ENCODE data around the gene CARD9.

DNA sequence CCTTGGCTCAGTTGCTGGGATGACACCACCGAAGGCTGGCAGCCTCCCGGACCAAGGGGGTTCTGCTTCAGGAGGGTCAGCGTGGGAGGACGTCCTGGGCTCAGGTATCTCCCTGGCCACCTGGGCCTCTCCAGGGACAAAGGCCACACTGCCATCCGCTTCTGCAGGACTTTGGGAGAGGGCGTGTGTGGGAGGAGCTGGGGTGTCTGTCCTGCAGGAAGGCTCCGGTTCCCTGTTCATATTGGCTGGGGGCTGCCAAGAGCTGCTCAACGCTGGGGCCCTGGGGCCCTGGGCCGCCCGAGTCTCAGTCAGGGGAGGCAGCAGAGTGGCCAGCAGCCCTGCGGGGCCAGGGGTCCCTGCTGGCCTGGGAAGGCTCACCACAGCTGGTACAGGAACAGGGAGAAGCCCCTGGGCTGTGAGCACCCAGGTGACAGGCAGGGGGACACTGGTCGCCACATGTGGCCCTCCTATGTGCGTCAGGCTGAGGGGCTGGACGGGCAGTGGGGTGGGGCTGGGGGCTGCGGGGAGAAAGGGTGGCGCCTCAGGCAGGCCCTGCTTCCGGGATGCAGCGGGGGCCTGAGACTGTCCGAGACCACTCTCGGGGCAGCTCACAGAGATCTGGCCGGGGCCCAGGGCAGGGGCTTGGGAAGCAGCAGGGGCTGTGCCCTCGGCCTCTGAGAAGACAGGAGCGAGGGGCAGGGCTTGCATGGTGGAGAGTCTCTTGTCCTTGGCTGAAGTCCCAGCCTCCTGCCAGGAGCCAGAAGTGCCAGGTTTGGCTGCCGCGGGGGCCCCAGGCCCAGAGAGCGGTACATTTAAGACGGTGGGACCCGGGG is 4.9 kb upstream of the CARD9 start:
- TF ChIP-seq, protein P1, sequence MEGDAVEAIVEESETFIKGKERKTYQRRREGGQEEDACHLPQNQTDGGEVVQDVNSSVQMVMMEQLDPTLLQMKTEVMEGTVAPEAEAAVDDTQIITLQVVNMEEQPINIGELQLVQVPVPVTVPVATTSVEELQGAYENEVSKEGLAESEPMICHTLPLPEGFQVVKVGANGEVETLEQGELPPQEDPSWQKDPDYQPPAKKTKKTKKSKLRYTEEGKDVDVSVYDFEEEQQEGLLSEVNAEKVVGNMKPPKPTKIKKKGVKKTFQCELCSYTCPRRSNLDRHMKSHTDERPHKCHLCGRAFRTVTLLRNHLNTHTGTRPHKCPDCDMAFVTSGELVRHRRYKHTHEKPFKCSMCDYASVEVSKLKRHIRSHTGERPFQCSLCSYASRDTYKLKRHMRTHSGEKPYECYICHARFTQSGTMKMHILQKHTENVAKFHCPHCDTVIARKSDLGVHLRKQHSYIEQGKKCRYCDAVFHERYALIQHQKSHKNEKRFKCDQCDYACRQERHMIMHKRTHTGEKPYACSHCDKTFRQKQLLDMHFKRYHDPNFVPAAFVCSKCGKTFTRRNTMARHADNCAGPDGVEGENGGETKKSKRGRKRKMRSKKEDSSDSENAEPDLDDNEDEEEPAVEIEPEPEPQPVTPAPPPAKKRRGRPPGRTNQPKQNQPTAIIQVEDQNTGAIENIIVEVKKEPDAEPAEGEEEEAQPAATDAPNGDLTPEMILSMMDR (IDR thresholded peaks at IDR 0.05) = no peak
- TF ChIP-seq POLR2A (IDR thresholded peaks at IDR 0.05) = no peak

Data from Peyer's patch (tissue), 4 donors.